B cell (primary cell): ENCODE measurements around the gene ACBD3. TPM values are rescaled to one million over a fixed set of nuclear protein-coding genes. Genes with fewer than 3 reads are reported as not detected.

Experiments used
- ATAC-seq: fragments of 200-7000 bp; cut with Tn5 transposase; one replicate; pipeline ENCODE4 v1.10.0; 2021; ENCODE audit warnings: low read depth, mild to moderate bottlenecking, moderate number of reproducible peaks, moderate library complexity
- CTCF ChIA-PET: fragments of 350-600 bp; sonication (Branson Sonifier 250); formaldehyde crosslinking; loops from one replicate; lab custom pipeline; 2021; ENCODE audit warnings: antibody characterized with exemption, inconsistent platforms; lab: Charles Lee
- POLR2A ChIA-PET: fragments of 350-600 bp; sonication (Branson Sonifier 250); formaldehyde crosslinking; loops from one replicate; lab custom pipeline; 2021; ENCODE audit warnings: antibody characterized with exemption; lab: Charles Lee
- DNase-seq: peaks from one replicate; pipeline ENCODE4 v3.0.0; 2013
- H2AFZ ChIP-seq: 2 replicates; pipeline ENCODE4 v1.6.1; 2012; ENCODE audit warnings: mild to moderate bottlenecking, low read depth, low read length; ENCODE audit not compliant: insufficient read depth, poor library complexity, severe bottlenecking
- H3K27ac ChIP-seq, 2 donors: 1 replicate in 1 of 2; 2 replicates in 1 of 2; pipeline ENCODE4 v1.5.1; 2012 to 2013; ENCODE audit warnings: low read length in 2 of 2, mild to moderate bottlenecking in 2 of 2, moderate library complexity in 1 of 2
- H3K27me3 ChIP-seq, 4 experiments: fragments of 200-600 bp in 1 of 4; sonication (generic) in 1 of 4; replicated peaks in 1 of 4; 1 replicate in 2 of 4; 2 replicates in 2 of 4; pipeline versions ENCODE4 v1.6.1 to v1.7.0; 2013 to 2016; ENCODE audit warnings: low read length in 3 of 4, mild to moderate bottlenecking in 2 of 4, mixed read lengths in 1 of 4, moderate library complexity in 1 of 4; ENCODE audit not compliant: insufficient read depth in 4 of 4, control insufficient read depth in 3 of 4; ENCODE audit errors: control extremely low read depth in 1 of 4
- H3K36me3 ChIP-seq, 2 experiments: replicated peaks in 1 of 2; 1 replicate in 1 of 2; 2 replicates in 1 of 2; pipeline versions ENCODE4 v1.6.1 to v1.7.1; 2013; ENCODE audit warnings: low read length in 1 of 2; ENCODE audit not compliant: insufficient read depth in 2 of 2, control insufficient read depth in 1 of 2; ENCODE audit errors: control extremely low read depth in 1 of 2, extremely low read depth in 1 of 2
- H3K4me1 ChIP-seq, 2 donors: fragments of 200-600 bp in 1 of 2; sonication (generic) in 1 of 2; 1 replicate in 1 of 2; 2 replicates in 1 of 2; pipeline versions ENCODE4 v1.5.1 to v1.6.1; 2013 to 2017; ENCODE audit warnings: low read length in 2 of 2; ENCODE audit not compliant: control insufficient read depth in 2 of 2, insufficient read depth in 2 of 2
- H3K4me2 ChIP-seq: replicated peaks from 2 replicates; pipeline ENCODE3; 2012; ENCODE audit warnings: mild to moderate bottlenecking, low read depth, low read length; ENCODE audit not compliant: poor library complexity, severe bottlenecking
- H3K4me3 ChIP-seq, 5 experiments: fragments of 200-600 bp in 1 of 5; sonication (generic) in 1 of 5; 1 replicate in 3 of 5; 2 replicates in 2 of 5; pipeline versions ENCODE4 v1.5.1 to v1.7.0; 2011 to 2016; ENCODE audit warnings: low read length in 4 of 5, mild to moderate bottlenecking in 4 of 5, low read depth in 2 of 5, control low read depth in 1 of 5, moderate library complexity in 1 of 5; ENCODE audit not compliant: insufficient read depth in 1 of 5; ENCODE audit errors: control extremely low read depth in 1 of 5, extremely low read depth in 1 of 5
- H3K79me2 ChIP-seq: fragments of 200-600 bp; sonication (generic); one replicate; pipeline ENCODE4 v1.6.0; 2016; ENCODE audit warnings: low read length; ENCODE audit not compliant: control insufficient read depth, insufficient read depth
- H3K9ac ChIP-seq: fragments of 200-600 bp; sonication (generic); 2 replicates; pipeline ENCODE4 v1.6.1; 2017; ENCODE audit warnings: mild to moderate bottlenecking, low read length, moderate library complexity
- H3K9me3 ChIP-seq, 3 donors: one replicate each; pipeline versions ENCODE4 v1.6.1 to v1.7.1; 2013; ENCODE audit warnings: low read length in 2 of 3; ENCODE audit not compliant: control insufficient read depth in 2 of 3, insufficient read depth in 1 of 3; ENCODE audit errors: control extremely low read depth in 1 of 3
- H4K20me1 ChIP-seq: 2 replicates; pipeline ENCODE4 v1.6.0; 2012; ENCODE audit warnings: mild to moderate bottlenecking, low read length; ENCODE audit not compliant: insufficient read depth, control insufficient read depth, poor library complexity, severe bottlenecking
- H3K27ac Mint-ChIP-seq: one replicate; pipeline ENCODE4 v1.8.0; 2021; ENCODE audit warnings: mixed read lengths
- H3K27me3 Mint-ChIP-seq: one replicate; pipeline ENCODE4 v1.8.0; 2021; ENCODE audit warnings: mixed read lengths
- H3K4me1 Mint-ChIP-seq: one replicate; pipeline ENCODE4 v1.8.0; 2021; ENCODE audit warnings: mixed read lengths
- H3K4me3 Mint-ChIP-seq: one replicate; pipeline ENCODE4 v1.8.0; 2021; ENCODE audit warnings: mixed read lengths
- H3K9me3 Mint-ChIP-seq: one replicate; pipeline ENCODE4 v1.8.0; 2022; ENCODE audit warnings: mixed read lengths; ENCODE audit not compliant: insufficient read depth
- EZH2 ChIP-seq: IDR thresholded peaks from 2 replicates; pipeline ENCODE4 v1.6.1; 2012; ENCODE audit warnings: borderline replicate concordance, low read depth, mild to moderate bottlenecking, moderate library complexity, low read length; ENCODE audit not compliant: insufficient read depth, poor library complexity, severe bottlenecking
- WGBS: methylation state at CpG from one replicate; pipeline ENCODE4 v1.1.5; 2013; ENCODE audit warnings: missing lambda C conversion rate; ENCODE audit not compliant: insufficient coverage; 5-methylcytosine and 5-hydroxymethylcytosine counted together
- intact Hi-C: fragments of 100-400 bp; cut with micrococcal nuclease; formaldehyde crosslinking; loops from one replicate; pipeline ENCODE4 v1.10.0; 2022
- polyA plus RNA-seq: library from polyadenylated mRNA; depleted of rRNA; stranded (reverse); fragments of >200 nt; gene quantifications from 2 replicates; pipeline ENCODE4 v1.2.3, GENCODE V29; 2012
- total RNA-seq, 2 donors: library from RNA; stranded (reverse); fragments of 120-200 nt in 1 of 2; gene quantifications; 1 replicate in 1 of 2; 2 replicates in 1 of 2; pipeline versions ENCODE4 v1.2.3 to v1.2.4, GENCODE V29; 2013 to 2022
- TF ChIP-seq, protein P1 (sequence below): fragments of 200-600 bp; IDR thresholded peaks from one replicate; pipeline ENCODE4 v1.8.0; 2022; ENCODE audit warnings: antibody characterized with exemption, mild to moderate bottlenecking

Gene ACBD3
- total and polyA plus RNA-seq, 2 donors (not counting 1 experiment from before 2014, with no cell fraction given) = 16.2 to 60.6 TPM

DNA sequence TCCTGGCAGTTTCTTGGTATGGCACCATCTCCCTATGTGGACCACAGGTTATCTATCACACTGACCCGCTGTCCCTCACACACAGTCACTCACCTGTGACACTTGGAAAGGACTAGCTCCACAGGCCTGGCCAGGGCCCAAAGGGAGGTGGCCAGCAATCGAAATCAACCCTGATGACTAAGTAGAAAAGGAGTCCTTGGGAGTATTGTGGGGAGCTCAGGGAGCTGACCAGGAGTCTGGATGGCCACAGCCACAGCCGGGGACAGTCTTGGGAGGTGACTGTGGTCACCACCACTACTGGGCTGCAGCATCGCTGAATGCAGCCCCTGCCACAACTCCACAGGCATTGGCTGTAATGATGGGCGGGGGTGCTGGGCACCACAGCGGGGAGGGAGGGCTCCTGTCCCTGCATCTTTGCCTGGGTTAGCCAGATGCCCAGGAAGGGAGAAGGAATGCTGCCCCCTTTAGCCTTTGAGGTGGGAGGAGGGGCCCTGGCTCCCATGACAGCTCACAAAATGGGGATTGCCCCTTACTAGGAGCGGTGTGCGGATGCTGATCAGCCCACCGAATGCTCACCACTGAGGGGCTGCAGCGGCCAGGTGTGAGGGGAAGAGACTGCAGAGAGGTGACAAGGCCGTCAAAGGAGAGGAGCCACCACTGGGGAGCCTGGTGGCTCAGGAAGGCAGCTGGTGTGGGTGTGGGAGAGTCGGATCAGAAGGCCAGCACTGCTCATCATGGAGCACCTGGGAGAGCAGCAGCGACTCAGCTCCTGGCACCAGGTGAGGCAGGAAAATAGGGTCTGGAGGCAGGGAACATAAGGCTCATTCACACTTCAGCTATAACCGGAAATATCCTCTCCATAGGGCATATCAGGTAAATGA is 62.7 kb downstream of the ACBD3 start:
- peak overlapping the region; percentile 78 for H3K4me2 ChIP-seq
- Mint-ChIP-seq H3K27ac (peak overlapping the region; percentile 99), H3K4me1 (peaks cover 84% of the 10 kb centered on the region), H3K27me3 (no peaks in the 10 kb centered on the region), H3K4me3 (peak overlapping the region; percentile 90), H3K9me3 (no peaks in the 10 kb centered on the region)
- TF ChIP-seq, protein P1, sequence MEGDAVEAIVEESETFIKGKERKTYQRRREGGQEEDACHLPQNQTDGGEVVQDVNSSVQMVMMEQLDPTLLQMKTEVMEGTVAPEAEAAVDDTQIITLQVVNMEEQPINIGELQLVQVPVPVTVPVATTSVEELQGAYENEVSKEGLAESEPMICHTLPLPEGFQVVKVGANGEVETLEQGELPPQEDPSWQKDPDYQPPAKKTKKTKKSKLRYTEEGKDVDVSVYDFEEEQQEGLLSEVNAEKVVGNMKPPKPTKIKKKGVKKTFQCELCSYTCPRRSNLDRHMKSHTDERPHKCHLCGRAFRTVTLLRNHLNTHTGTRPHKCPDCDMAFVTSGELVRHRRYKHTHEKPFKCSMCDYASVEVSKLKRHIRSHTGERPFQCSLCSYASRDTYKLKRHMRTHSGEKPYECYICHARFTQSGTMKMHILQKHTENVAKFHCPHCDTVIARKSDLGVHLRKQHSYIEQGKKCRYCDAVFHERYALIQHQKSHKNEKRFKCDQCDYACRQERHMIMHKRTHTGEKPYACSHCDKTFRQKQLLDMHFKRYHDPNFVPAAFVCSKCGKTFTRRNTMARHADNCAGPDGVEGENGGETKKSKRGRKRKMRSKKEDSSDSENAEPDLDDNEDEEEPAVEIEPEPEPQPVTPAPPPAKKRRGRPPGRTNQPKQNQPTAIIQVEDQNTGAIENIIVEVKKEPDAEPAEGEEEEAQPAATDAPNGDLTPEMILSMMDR = no peak
- TF ChIP-seq EZH2 = no peak
- no peaks in the 10 kb centered on the region for H3K27me3 ChIP-seq
- intact Hi-C loops = loop anchor here (2.0 to 5.0 kb wide), 3 partner anchors 21 to 657 kb away; partner anchors contain the start of gene STUM
- POLR2A ChIA-PET = interaction anchor here (1.0 to 2.1 kb wide), 9 partner anchors 9 to 696 kb away, joined by 3 to 47 read pairs (median 8); partner anchors contain the start of genes LBR, PARP1 and SDE2
- peaks cover 12% of the 10 kb centered on the region for H3K79me2 ChIP-seq
- peaks cover 0 to 7% (median 0%) of the 10 kb centered on the region in 3 donors for H3K9me3 ChIP-seq
- ATAC-seq = no peak
- H4K20me1 ChIP-seq = no peaks in the 10 kb centered on the region
- H3K36me3 ChIP-seq = no peaks in the 10 kb centered on the region
- peaks cover 83 to 88% of the 10 kb centered on the region in 2 donors for H3K4me1 ChIP-seq
- CTCF ChIA-PET = interaction anchor here (0.6 to 7.1 kb wide), 30 partner anchors 9 to 485 kb away, joined by 3 to 402 read pairs (median 10); partner anchors contain the start of genes ACBD3, LIN9, PARP1 and SDE2
- peak overlapping the region in 1 of 5 experiments; percentile 61 for H3K4me3 ChIP-seq
- WGBS = 97% methylated on average over 10 of the region's 14 CpGs
- H2AFZ ChIP-seq = no peak overlapping the region
- no peak overlapping the region for H3K9ac ChIP-seq
- H3K27ac ChIP-seq = peak overlapping the region; percentile 96 to 97
- peak; percentile 29 for DNase-seq
